D721Med (cell line): ENCODE data around the gene SUSD5.
A peak's percentile ranks its signal among the peaks of the same experiment; 100 is the strongest.
"Not testable (repeated sequence)": the region's sequence is repeated elsewhere in the genome, so short reads cannot be mapped to it uniquely, and the experiment has no call there.

Experiments
- DNase-seq: peaks from one replicate; pipeline ENCODE4 v3.0.0; 2011; ENCODE audit warnings: low spot score; ENCODE audit not compliant: insufficient read length
- FAIRE-seq: peaks from 2 replicates; lab custom pipeline; 2011; peaks lifted over from hg19 to GRCh38; lab: Jason Lieb, UNC
- TF ChIP-seq, protein P1 (sequence below): IDR thresholded peaks from 2 replicates; pipeline ENCODE4 v1.5.1; 2012; ENCODE audit warnings: mild to moderate bottlenecking, control low read depth; ENCODE audit not compliant: insufficient read depth; ENCODE audit errors: missing control alignments

SUSD5 gene

DNA sequence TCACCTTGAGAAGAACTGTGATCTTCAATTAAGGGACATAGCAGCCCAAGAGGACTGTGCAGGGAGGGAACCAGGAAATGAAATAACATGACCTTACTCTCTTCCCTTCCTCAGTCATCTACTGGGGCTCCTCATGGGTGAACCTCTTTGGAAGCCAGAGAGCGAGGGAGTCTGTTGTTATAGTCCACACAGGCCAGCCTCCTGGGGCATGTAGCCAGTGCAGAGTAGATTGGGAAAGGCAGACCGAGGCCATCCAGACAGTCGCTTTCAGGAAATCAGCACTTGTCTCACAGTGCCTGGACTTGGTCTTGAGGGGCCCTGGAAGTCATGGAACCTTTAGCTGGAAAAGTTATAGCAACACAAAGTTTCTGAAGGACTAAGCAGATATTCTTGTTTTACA, 98.7 kb downstream of the SUSD5 start:
- no peak for FAIRE-seq
- no peak for DNase-seq
- TF ChIP-seq, protein P1, sequence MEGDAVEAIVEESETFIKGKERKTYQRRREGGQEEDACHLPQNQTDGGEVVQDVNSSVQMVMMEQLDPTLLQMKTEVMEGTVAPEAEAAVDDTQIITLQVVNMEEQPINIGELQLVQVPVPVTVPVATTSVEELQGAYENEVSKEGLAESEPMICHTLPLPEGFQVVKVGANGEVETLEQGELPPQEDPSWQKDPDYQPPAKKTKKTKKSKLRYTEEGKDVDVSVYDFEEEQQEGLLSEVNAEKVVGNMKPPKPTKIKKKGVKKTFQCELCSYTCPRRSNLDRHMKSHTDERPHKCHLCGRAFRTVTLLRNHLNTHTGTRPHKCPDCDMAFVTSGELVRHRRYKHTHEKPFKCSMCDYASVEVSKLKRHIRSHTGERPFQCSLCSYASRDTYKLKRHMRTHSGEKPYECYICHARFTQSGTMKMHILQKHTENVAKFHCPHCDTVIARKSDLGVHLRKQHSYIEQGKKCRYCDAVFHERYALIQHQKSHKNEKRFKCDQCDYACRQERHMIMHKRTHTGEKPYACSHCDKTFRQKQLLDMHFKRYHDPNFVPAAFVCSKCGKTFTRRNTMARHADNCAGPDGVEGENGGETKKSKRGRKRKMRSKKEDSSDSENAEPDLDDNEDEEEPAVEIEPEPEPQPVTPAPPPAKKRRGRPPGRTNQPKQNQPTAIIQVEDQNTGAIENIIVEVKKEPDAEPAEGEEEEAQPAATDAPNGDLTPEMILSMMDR = no peak

DNA sequence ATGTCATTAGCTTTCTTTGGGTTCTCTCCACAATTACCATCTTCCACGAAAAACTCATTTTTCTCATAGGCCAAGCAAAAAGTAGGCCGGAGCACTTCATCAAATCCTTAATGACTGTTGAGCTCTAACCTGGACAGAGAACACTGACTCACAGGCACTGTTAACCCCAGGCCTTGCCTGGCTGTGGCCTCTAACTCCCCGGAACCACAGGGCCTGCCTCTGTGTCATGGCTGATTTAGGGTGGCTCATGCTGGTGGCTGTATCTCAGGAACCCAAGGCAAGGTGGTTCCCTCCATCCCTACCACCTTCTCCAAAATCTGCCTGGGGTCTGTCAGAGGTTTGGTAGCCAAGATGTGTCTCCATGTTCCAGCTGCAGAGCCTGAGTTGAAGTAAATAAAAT, 101.1 kb downstream of the SUSD5 start:
- DNase-seq = no peak
- TF ChIP-seq, protein P1 = no peak
- no peak for FAIRE-seq

DNA sequence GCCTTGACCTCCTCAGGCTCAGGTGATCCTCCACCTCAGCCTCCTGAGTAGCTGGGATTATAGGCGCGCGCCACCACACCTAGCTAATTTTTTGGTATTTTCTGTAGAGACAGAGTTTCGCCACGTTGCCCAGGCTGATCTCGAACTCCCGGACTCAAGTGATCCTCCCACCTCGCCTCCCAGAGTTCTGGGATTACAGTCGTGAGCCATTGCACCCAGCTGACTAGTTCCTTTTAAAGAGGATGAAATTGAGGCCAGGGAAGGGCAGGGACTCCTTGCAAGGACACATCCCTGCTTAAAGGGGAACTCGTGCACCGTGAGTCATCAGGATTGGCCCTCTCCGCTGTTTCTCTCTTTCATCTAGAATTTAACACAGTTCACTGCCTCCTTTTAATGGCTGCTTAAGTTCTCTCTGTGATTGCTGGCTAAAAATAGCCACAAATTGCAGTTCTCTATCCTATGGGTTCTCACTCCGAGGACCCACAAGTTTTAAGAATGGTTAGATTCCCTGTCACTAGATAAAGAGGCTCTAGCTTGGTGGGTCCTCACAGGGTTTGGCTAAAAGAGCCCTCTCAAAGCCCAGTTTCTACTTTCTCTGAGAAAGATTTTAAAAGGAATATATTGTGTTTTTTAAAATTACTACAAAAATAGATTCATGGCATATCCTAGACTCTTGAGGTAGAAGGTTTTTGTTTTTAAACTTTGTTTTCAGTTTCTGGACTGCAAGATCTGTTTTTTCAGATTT, 103.4 kb downstream of the SUSD5 start:
- no peak for FAIRE-seq
- DNase-seq = no peak
- TF ChIP-seq, protein P1 = no peak

DNA sequence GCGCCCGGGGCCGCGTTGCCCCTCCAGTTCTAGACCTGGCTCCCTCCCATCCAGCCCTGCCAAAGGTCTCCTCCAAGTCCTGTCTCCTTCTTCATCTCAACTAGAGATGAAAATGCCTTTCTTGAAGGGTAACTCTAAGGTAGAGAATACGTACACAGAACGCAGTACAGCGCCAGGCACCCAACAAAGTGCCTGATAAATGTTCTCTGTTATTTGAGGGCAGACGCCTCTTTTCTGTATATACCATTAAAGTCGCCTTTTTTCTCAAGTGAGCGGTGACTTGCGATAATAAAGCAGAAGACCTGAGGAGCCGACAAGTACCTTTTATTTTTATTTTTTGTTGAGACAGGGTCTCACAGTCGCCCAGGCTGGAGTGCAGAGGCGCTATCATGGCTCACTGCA, 104.0 kb downstream of the SUSD5 start:
- DNase-seq (no peak), FAIRE-seq (no peak)
- TF ChIP-seq, protein P1 = no peak

DNA sequence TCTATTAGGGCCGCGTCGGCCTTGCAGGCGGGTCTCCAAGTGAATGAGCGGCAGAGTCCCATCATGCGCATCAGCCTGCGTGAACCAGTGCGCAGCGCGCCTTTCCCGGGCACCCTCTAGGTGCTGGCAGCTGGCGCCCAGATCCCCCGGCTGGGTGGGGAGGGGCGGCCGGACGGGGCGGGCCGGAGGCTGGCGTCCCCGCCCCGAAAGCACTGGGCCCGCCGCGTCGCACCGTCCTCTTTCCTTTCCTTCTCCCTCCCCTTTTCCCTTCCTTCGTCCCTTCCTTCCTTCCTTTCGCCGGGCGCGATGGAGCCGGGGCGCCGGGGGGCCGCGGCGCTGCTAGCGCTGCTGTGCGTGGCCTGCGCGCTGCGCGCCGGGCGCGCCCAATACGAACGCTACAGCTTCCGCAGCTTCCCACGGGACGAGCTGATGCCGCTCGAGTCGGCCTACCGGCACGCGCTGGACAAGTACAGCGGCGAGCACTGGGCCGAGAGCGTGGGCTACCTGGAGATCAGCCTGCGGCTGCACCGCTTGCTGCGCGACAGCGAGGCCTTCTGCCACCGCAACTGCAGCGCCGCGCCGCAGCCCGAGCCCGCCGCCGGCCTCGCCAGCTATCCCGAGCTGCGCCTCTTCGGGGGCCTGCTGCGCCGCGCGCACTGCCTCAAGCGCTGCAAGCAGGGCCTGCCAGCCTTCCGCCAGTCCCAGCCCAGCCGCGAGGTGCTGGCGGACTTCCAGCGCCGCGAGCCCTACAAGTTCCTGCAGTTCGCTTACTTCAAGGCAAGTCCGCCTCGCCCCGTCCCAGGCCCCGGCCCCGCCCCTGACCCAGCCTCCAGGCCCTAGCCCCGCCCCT, 104.6 kb downstream of the SUSD5 start, which contains the start of gene CRTAP:
Gene CRTAP (plus strand): TSS at position 243 of the 850 bp plus-strand sequence. CDS start 64 bp downstream, at position 307.
- FAIRE-seq = no peak
- peak; percentile 44 for DNase-seq
- TF ChIP-seq, protein P1 = no peak

DNA sequence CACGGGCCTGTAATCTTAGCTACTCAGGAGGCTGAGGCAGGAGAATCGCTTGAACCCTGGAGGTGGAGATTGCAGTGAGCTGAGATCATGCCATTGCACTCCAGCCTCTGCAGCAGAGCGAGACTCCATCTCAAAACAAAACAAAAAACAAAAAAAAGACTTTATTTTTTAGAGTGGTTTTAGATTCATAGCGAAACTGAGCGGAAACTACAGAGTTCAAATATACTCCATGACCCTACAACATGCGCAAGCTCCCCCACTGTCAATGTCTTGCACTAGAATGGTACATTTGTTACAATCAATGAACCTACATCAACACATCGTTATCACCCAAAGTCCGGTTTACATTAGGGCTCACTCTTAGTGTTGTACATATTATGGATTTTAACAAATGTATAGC, 107.0 kb downstream of the SUSD5 start:
- TF ChIP-seq, protein P1 = no peak
- no peak for FAIRE-seq

DNA sequence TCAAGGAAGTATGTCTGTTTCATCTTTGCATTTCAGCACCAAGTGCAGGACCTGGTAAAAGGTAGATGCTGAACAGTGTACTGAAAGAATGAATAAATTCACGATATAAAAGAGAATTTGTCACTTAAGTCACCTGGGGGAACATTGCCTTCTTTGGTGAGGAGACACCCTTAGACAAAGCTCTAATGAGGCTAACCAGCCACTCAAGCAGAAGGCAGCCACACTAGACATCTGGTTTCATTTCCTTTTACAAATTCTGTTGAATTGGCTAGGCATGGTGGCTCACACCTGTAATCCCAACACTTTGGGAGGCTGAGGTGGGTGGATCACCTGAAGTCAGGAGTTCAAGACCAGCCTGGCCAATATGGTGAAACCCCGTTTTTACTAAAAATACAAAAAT, 111.8 kb downstream of the SUSD5 start:
- not testable (repeated sequence) for DNase-seq, FAIRE-seq

More for the DNA sequence above, 107.0 kb downstream of the SUSD5 start:
- no peak for DNase-seq
